Activated naive CD8-positive, alpha-beta T cell (primary cell): ENCODE measurements around the gene KRT10.
"Not testable (repeated sequence)": the region's sequence is repeated elsewhere in the genome, so short reads cannot be mapped to it uniquely, and the experiment has no call there.

Source experiments
- H3K27ac Mint-ChIP-seq: one replicate; pipeline ENCODE4 v1.8.0; 2021; ENCODE audit warnings: mixed read lengths
- H3K27me3 Mint-ChIP-seq: one replicate; pipeline ENCODE4 v1.8.0; 2021; ENCODE audit warnings: mixed read lengths
- H3K36me3 Mint-ChIP-seq: one replicate; pipeline ENCODE4 v1.8.0; 2021; ENCODE audit warnings: mixed read lengths
- H3K4me1 Mint-ChIP-seq: one replicate; pipeline ENCODE4 v1.8.0; 2021; ENCODE audit warnings: low read depth, mixed read lengths
- H3K4me3 Mint-ChIP-seq: one replicate; pipeline ENCODE4 v1.8.0; 2021; ENCODE audit warnings: mild to moderate bottlenecking, mixed read lengths
- H3K9me3 Mint-ChIP-seq: one replicate; pipeline ENCODE4 v1.8.0; 2021; ENCODE audit warnings: low read depth, mixed read lengths

The KRT10 gene

DNA sequence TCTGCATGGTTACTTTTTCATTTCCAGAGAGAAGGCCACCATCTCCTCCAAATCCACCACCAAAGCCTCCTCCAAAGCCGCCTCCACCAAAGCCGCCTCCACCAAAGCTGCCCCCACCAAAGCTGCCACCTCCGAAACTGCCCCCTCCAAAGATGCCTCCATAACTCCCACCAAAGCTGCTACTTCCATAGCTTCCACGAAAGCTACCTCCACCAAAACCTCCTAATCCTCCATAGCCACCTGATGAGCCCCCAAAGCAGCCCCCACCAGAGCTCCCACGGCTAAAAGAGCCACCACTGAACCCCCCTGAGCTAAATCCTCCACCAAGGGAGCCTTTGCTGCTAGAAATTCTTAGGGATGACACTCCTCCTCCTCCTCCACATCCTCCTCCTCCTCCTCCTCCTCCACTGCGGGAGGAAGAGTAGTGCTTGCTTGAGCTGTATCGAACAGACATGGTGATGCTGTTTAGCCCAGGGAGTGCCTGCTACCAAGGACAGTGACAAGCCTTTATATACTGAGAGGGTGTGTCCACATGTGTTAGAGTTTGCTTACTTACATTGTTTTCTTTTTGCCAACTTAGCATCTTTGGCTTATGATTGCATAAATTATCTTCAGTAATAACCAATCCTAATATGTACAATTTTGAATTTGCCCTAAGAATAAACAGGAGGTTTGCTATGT, at the start of gene KRT10:
TSS of gene KRT10 (minus strand) at position 483 of the 681 bp plus-strand sequence. CDS start at position 454, 29 bp downstream.
- Mint-ChIP-seq H3K4me3 (no peak within 1 kb of the TSS), H3K27me3 (peaks cover 3% of the 10 kb centered on the region), H3K9me3 (no peaks in the 10 kb centered on the region), H3K4me1 (peaks cover 26% of the 10 kb centered on the region), H3K27ac (no peak within 1 kb of the TSS), H3K36me3 (peaks cover 21% of the 10 kb centered on the region)

DNA sequence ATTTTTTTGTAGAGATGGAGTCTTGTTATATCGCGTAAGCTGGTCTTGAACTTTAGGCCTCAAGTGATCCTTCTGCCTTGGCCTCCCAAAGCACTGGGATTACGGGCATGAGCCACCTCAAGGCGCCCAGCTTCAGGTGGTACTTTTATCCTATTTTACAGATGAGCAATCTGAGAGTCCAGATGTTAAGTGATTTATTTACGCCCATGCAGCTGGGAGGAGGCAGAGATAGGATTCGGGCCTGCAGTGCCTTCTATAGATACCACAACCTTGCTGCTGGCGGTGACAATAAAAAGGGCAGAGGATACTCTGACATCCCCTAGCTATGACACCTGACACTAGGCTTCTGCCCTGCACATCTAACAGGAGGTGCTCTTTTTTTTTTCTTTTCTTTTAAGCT, 48.9 kb upstream of the KRT10 start:
- H3K4me3 Mint-ChIP-seq = no peak overlapping the region
- peaks cover 11% of the 10 kb centered on the region for H3K27me3 Mint-ChIP-seq
- H3K4me1 Mint-ChIP-seq = no peaks in the 10 kb centered on the region
- no peak overlapping the region for H3K27ac Mint-ChIP-seq
- no peaks in the 10 kb centered on the region for H3K36me3 Mint-ChIP-seq
- no peaks in the 10 kb centered on the region for H3K9me3 Mint-ChIP-seq

- no peaks in the 10 kb centered on the region for H3K9me3 Mint-ChIP-seq
- H3K27me3 Mint-ChIP-seq = peaks cover 11% of the 10 kb centered on the region
- no peaks in the 10 kb centered on the region for H3K36me3 Mint-ChIP-seq
- H3K27ac Mint-ChIP-seq = no peak overlapping the region
- H3K4me1 Mint-ChIP-seq = no peaks in the 10 kb centered on the region
- no peak overlapping the region for H3K4me3 Mint-ChIP-seq
These were observed 47.7 kb upstream of the KRT10 start for GRCh38 chr17:40870136-40870535.

DNA sequence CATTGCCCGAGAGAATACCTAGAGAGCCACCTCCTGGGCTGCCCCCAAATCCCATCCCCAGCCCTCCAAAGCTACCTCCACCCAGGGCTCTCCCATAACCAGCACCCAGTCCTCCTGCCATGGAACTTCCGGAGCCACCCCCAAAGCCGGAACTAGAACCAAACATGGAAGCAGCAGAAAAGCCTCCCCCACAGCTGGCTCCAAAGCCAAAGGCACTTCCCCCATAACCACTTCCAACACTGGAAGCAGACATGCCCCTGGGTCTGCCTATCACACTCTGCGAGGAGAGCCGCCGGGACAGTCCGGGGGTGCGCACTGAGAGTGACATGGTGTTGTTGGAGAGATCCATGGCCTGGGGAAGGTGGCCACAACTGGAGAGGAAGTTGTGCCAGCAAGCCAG, 44.4 kb upstream of the KRT10 start, which contains the start of gene KRT12:
TSS of gene KRT12 (minus strand) at position 386 of the 400 bp plus-strand sequence. CDS start at position 349, 37 bp downstream.
- H3K36me3 Mint-ChIP-seq = no peaks in the 10 kb centered on the region
- peaks cover 6% of the 10 kb centered on the region for H3K27me3 Mint-ChIP-seq
- H3K4me1 Mint-ChIP-seq = no peaks in the 10 kb centered on the region
- no peak within 1 kb of the TSS for H3K27ac Mint-ChIP-seq
- no peaks in the 10 kb centered on the region for H3K9me3 Mint-ChIP-seq
- H3K4me3 Mint-ChIP-seq = no peak within 1 kb of the TSS

DNA sequence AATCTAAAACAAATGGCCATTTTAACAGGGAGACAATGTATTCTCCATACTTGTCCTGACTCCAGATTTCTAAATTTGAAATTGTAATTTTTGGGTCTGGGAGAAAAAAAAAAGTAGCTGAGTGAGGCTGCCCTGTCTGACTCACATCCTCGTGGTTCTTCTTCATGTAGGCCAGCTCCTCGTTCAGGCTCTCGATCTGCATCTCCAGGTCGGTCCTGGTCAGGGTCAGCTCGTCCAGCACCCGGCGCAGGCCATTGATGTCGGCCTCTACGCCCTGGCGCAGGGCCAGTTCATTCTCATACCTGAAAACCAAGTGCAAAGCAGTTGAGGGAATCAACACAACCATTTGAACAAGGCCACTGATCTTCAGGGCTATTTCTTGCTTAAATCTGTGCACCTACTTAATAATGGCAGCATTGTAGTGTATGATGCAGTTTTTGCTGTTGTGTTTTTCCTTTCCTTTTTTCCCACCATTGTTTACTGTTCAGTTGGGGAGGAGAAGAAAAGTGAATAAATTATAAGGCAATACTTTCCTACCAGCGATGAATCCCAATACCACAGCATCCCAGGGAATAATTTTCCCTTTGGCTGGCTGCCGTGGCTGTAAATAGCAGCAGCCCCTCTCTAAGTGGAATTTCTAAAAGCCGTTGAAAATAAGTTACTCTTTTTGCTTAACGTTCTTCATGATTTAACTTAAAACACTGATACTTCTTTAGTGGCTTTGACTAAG, 42.4 kb upstream of the KRT10 start:
- Mint-ChIP-seq H3K27ac (no peak overlapping the region), H3K9me3 (no peaks in the 10 kb centered on the region), H3K4me1 (no peaks in the 10 kb centered on the region), H3K27me3 (peaks cover 6% of the 10 kb centered on the region), H3K4me3 (no peak overlapping the region), H3K36me3 (no peaks in the 10 kb centered on the region)

GRCh38 chr17:40862985-40863733, 40.7 kb upstream of the KRT10 start:
- Mint-ChIP-seq H3K27ac (no peak overlapping the region), H3K27me3 (peaks cover 3% of the 10 kb centered on the region), H3K9me3 (no peaks in the 10 kb centered on the region), H3K4me1 (no peaks in the 10 kb centered on the region), H3K4me3 (no peak overlapping the region), H3K36me3 (no peaks in the 10 kb centered on the region)

DNA sequence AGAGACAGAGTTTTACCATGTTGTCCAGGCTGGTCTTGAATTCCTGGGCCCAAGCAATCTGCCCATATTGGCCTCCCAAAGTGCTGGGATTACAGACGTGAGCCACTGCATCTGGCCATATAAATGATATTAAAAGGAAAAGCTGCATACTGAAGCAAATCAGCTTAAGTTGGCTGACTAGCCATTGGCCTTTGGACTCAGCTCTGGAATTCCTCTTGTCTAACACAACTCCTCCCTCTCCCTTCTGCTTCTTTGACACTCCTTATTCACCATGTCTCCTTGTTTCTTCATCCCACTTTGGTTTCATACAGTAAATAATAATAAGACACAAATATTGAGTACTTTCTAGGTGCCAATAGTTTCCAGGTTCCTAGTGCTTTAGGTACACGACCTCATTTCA, 37.1 kb upstream of the KRT10 start:
- H3K27ac Mint-ChIP-seq = no peak overlapping the region
- no peaks in the 10 kb centered on the region for H3K9me3 Mint-ChIP-seq
- peaks cover 2% of the 10 kb centered on the region for H3K4me1 Mint-ChIP-seq
- H3K4me3 Mint-ChIP-seq = no peak overlapping the region
- H3K36me3 Mint-ChIP-seq = no peaks in the 10 kb centered on the region
- H3K27me3 Mint-ChIP-seq = peaks cover 5% of the 10 kb centered on the region

- not testable (repeated sequence) for H3K27me3 Mint-ChIP-seq, H3K36me3 Mint-ChIP-seq, H3K4me1 Mint-ChIP-seq, H3K4me3 Mint-ChIP-seq, H3K27ac Mint-ChIP-seq, H3K9me3 Mint-ChIP-seq
These were observed 36.3 kb upstream of the KRT10 start for GRCh38 chr17:40858667-40859066.

GRCh38 chr17:40857535-40857934, 35.1 kb upstream of the KRT10 start:
- H3K36me3 Mint-ChIP-seq = no peaks in the 10 kb centered on the region
- peaks cover 9% of the 10 kb centered on the region for H3K27me3 Mint-ChIP-seq
- no peak overlapping the region for H3K4me3 Mint-ChIP-seq
- no peak overlapping the region for H3K27ac Mint-ChIP-seq
- H3K4me1 Mint-ChIP-seq = peaks cover 5% of the 10 kb centered on the region
- no peaks in the 10 kb centered on the region for H3K9me3 Mint-ChIP-seq

DNA sequence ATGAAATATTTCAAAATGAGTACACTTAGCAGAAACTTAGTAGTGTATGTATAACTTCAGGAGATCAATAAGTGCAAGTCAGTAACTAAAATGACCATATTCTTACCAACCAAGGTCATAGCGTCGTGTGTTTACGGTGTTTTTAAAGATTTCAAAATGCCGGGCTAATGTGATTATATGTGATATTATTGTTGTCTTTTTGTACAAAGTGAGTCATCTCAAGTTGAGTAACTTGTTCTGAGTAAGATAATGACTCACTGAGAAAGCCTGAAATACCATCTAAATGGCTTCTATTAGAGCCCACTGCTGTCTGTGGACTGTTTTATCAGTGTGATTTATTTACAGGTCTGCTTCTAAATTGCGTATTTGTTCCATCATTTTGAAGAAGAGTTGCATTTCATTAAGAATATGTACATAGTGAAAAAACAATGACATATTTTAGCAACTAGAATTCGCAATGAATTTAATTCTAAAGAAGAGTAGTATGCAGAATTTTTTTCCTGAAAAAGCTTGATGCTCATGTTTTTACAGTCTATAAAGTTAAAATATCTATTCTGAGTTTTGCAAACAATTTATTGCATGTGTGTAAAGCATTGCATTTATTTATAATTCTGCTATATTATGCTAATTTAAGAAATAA, 31.9 kb upstream of the KRT10 start:
- H3K9me3 Mint-ChIP-seq = no peaks in the 10 kb centered on the region
- no peak overlapping the region for H3K27ac Mint-ChIP-seq
- no peaks in the 10 kb centered on the region for H3K36me3 Mint-ChIP-seq
- peaks cover 11% of the 10 kb centered on the region for H3K27me3 Mint-ChIP-seq
- peaks cover 5% of the 10 kb centered on the region for H3K4me1 Mint-ChIP-seq
- no peak overlapping the region for H3K4me3 Mint-ChIP-seq

DNA sequence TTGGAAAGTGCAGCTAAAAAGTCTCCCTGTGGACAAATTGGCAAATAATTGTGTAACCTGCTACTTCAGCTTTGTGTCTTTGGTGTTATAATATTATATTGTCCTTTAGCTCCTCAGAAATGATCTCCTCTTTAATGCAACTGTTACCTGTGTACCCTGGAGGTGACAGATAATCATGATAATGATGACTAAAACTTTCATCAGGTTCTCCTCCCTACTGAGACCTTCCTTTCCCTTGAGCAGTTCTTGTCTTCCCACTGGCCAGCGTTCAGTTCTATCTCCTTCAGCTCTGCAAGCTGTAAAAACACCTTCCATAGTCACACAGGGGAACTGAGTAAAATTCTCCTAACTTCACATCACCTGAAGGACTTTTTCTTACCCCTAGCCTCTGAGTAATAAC, 29.9 kb upstream of the KRT10 start:
- Mint-ChIP-seq H3K36me3 (no peaks in the 10 kb centered on the region), H3K27me3 (peaks cover 12% of the 10 kb centered on the region), H3K9me3 (no peaks in the 10 kb centered on the region), H3K4me1 (peaks cover 5% of the 10 kb centered on the region), H3K27ac (no peak overlapping the region), H3K4me3 (no peak overlapping the region)

GRCh38 chr17:40850293-40850972, 28.0 kb upstream of the KRT10 start:
- Mint-ChIP-seq H3K27ac (no peak overlapping the region), H3K4me3 (no peak overlapping the region), H3K9me3 (no peaks in the 10 kb centered on the region), H3K36me3 (no peaks in the 10 kb centered on the region), H3K27me3 (peaks cover 16% of the 10 kb centered on the region), H3K4me1 (peaks cover 3% of the 10 kb centered on the region)

DNA sequence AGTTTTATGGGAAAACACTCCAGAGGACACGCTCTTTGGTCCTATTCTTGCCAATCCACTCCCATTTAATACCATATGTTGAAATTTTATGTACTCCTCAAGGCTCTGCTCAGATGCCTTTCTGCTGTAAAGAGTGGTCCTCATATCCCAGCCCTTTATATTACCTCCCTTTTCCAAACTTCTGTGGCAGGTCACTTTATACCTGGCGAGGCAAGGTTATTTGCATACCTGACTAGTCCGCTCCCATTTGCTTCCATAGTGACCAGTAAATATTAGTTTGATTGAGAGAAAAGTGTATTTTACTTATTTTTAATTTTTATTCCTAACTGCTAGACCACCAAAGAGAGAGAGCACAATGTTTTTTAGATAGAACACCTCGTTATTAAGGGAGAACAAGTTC, 27.3 kb upstream of the KRT10 start:
- Mint-ChIP-seq H3K4me1 (peaks cover 3% of the 10 kb centered on the region), H3K4me3 (no peak overlapping the region), H3K36me3 (no peaks in the 10 kb centered on the region), H3K27me3 (peaks cover 22% of the 10 kb centered on the region), H3K9me3 (no peaks in the 10 kb centered on the region), H3K27ac (no peak overlapping the region)

- no peaks in the 10 kb centered on the region for H3K36me3 Mint-ChIP-seq
- H3K4me1 Mint-ChIP-seq = no peaks in the 10 kb centered on the region
- H3K27me3 Mint-ChIP-seq = peaks cover 26% of the 10 kb centered on the region
- H3K9me3 Mint-ChIP-seq = no peaks in the 10 kb centered on the region
- H3K4me3 Mint-ChIP-seq = no peak overlapping the region
- no peak overlapping the region for H3K27ac Mint-ChIP-seq
These were observed 26.3 kb upstream of the KRT10 start for GRCh38 chr17:40848583-40849235.
